Caki2 (cell line): ENCODE results near the gene BAIAP2. TPM values are rescaled to one million over a fixed set of nuclear protein-coding genes. Genes with fewer than 3 reads are reported as not detected.

Experiments
- DNase-seq: peaks from one replicate; pipeline ENCODE4 v3.0.0-alpha.2; 2015; ENCODE audit warnings: low read depth
- in situ Hi-C: cut with HindIII; loops from 2 replicates; pipeline ENCODE4 v1.10.0; 2016; ENCODE audit warnings: low sequenced_read_pairs, low pct_unique_long_range_greater_than_20kb, mixed read lengths
- total RNA-seq: library from RNA; depleted of rRNA; stranded (reverse); fragments of >200 nt; shearing (Covaris generic); gene quantifications from 2 replicates; pipeline ENCODE4 v1.2.3, GENCODE V29; 2014; ENCODE audit warnings: low replicate concordance

Gene BAIAP2
- total RNA-seq, 1 experiment from 2014 or later: 30.1 TPM

- no peak for DNase-seq
- in situ Hi-C loops: no loop called here
Measured at GRCh38 chr17:81091774-81092517, 57.0 kb downstream of the BAIAP2 start.

GRCh38 chr17:81092518-81093095 is 57.7 kb downstream of the BAIAP2 start:
- in situ Hi-C loops: no loop called here
- no peak for DNase-seq

GRCh38 chr17:81093619-81094508 is 58.9 kb downstream of the BAIAP2 start:
- DNase-seq: no peak
- in situ Hi-C loops: no loop called here

GRCh38 chr17:81094509-81095382 is 59.8 kb downstream of the BAIAP2 start:
- DNase-seq: peak; percentile 100
- in situ Hi-C loops: no loop called here

- no peak for DNase-seq
- in situ Hi-C loops: no loop called here
Measured at GRCh38 chr17:81095383-81095762, 60.4 kb downstream of the BAIAP2 start.

GRCh38 chr17:81096741-81097133 is 61.8 kb downstream of the BAIAP2 start:
- DNase-seq: no peak
- in situ Hi-C loops: no loop called here

GRCh38 chr17:81097134-81097942 is 62.4 kb downstream of the BAIAP2 start:
- DNase-seq: peak; percentile 78
- in situ Hi-C loops: no loop called here

GRCh38 chr17:81097943-81098308 is 63.0 kb downstream of the BAIAP2 start:
- in situ Hi-C loops: no loop called here
- peak; percentile 47 for DNase-seq

GRCh38 chr17:81099888-81100287 is 64.9 kb downstream of the BAIAP2 start:
- in situ Hi-C loops: no loop called here
- DNase-seq: no peak

GRCh38 chr17:81100668-81101067 is 65.7 kb downstream of the BAIAP2 start:
- no peak for DNase-seq
- in situ Hi-C loops: no loop called here

GRCh38 chr17:81101614-81102306 is 66.8 kb downstream of the BAIAP2 start:
- peak; percentile 79 for DNase-seq
- in situ Hi-C loops: no loop called here

- in situ Hi-C loops: no loop called here
Measured at GRCh38 chr17:81102352-81102751, 67.4 kb downstream of the BAIAP2 start.

GRCh38 chr17:81102869-81103268 is 67.9 kb downstream of the BAIAP2 start:
- in situ Hi-C loops: no loop called here

More at GRCh38 chr17:81102352-81102751, 67.4 kb downstream of the BAIAP2 start:
- no peak for DNase-seq

GRCh38 chr17:81103379-81103778 is 68.4 kb downstream of the BAIAP2 start:
- in situ Hi-C loops: no loop called here
- no peak for DNase-seq

More at GRCh38 chr17:81102869-81103268, 67.9 kb downstream of the BAIAP2 start:
- no peak for DNase-seq

GRCh38 chr17:81106716-81107115 is 71.8 kb downstream of the BAIAP2 start:
- in situ Hi-C loops: no loop called here
- DNase-seq: no peak

GRCh38 chr17:81108220-81108619 is 73.3 kb downstream of the BAIAP2 start:
- in situ Hi-C loops: no loop called here
- no peak for DNase-seq

GRCh38 chr17:81109957-81110356 is 75.0 kb downstream of the BAIAP2 start:
- in situ Hi-C loops: no loop called here
- no peak for DNase-seq
